ENCODE measurements around the gene CCDC158.

CCDC158 gene

GRCh38 chr4:76342803-76343202 lies 78.1 kb downstream of the CCDC158 start:
- in situ Hi-C loops (cut with HindIII; ENCODE audit: low pct_unique_long_range_greater_than_20kb, low sequenced_read_pairs), result no loop called here
- no peak for DNase-seq (ENCODE audit: low read depth in 1 of 2, low spot score in 1 of 2)
- TF ChIP-seq JUND (IDR thresholded peaks at IDR 0.05; ENCODE audit: low read depth), result no peak

- in situ Hi-C loops (cut with HindIII; ENCODE audit: low pct_unique_long_range_greater_than_20kb, low sequenced_read_pairs), result no loop called here
- TF ChIP-seq JUND (IDR thresholded peaks at IDR 0.05; ENCODE audit: low read depth), result no peak
- DNase-seq (ENCODE audit: low read depth in 1 of 2, low spot score in 1 of 2), result no peak
These were observed 78.8 kb downstream of the CCDC158 start for GRCh38 chr4:76342191-76342590.

- in situ Hi-C loops (cut with HindIII; ENCODE audit: low pct_unique_long_range_greater_than_20kb, low sequenced_read_pairs), result no loop called here
- DNase-seq (ENCODE audit: low read depth in 1 of 2, low spot score in 1 of 2), result no peak
- TF ChIP-seq JUND (IDR thresholded peaks at IDR 0.05; ENCODE audit: low read depth), result no peak
These were observed 79.9 kb downstream of the CCDC158 start for GRCh38 chr4:76341063-76341462.

- in situ Hi-C loops (cut with HindIII; ENCODE audit: low pct_unique_long_range_greater_than_20kb, low sequenced_read_pairs), result no loop called here
- TF ChIP-seq JUND (IDR thresholded peaks at IDR 0.05; ENCODE audit: low read depth), result no peak
- DNase-seq (ENCODE audit: low read depth in 1 of 2, low spot score in 1 of 2), result no peak
These were observed 81.6 kb downstream of the CCDC158 start for GRCh38 chr4:76339364-76339763.

- in situ Hi-C loops (cut with HindIII; ENCODE audit: low pct_unique_long_range_greater_than_20kb, low sequenced_read_pairs), result no loop called here
- TF ChIP-seq JUND (IDR thresholded peaks at IDR 0.05; ENCODE audit: low read depth), result no peak
- DNase-seq (ENCODE audit: low read depth in 1 of 2, low spot score in 1 of 2), result no peak
These were observed 86.1 kb downstream of the CCDC158 start for GRCh38 chr4:76334885-76335284.

GRCh38 chr4:76326515-76326914 lies 94.4 kb downstream of the CCDC158 start:
- no peak for DNase-seq (ENCODE audit: low read depth in 1 of 2, low spot score in 1 of 2)
- TF ChIP-seq JUND (IDR thresholded peaks at IDR 0.05; ENCODE audit: low read depth), result no peak
- in situ Hi-C loops (cut with HindIII; ENCODE audit: low pct_unique_long_range_greater_than_20kb, low sequenced_read_pairs), result no loop called here

- in situ Hi-C loops (cut with HindIII; ENCODE audit: low pct_unique_long_range_greater_than_20kb, low sequenced_read_pairs), result no loop called here
- no peak for DNase-seq (ENCODE audit: low read depth in 1 of 2, low spot score in 1 of 2)
- no peak for TF ChIP-seq JUND (IDR thresholded peaks at IDR 0.05; ENCODE audit: low read depth)
These were observed 95.9 kb downstream of the CCDC158 start for GRCh38 chr4:76325072-76325471.

- in situ Hi-C loops (cut with HindIII; ENCODE audit: low pct_unique_long_range_greater_than_20kb, low sequenced_read_pairs), result no loop called here
- DNase-seq (ENCODE audit: low read depth in 1 of 2, low spot score in 1 of 2), result no peak
- TF ChIP-seq JUND (IDR thresholded peaks at IDR 0.05; ENCODE audit: low read depth), result no peak
These were observed 98.7 kb downstream of the CCDC158 start for GRCh38 chr4:76322236-76322635.

GRCh38 chr4:76316131-76316530 lies 104.8 kb downstream of the CCDC158 start:
- TF ChIP-seq JUND (IDR thresholded peaks at IDR 0.05; ENCODE audit: low read depth), result no peak
- in situ Hi-C loops (cut with HindIII; ENCODE audit: low pct_unique_long_range_greater_than_20kb, low sequenced_read_pairs), result no loop called here
- DNase-seq (ENCODE audit: low read depth in 1 of 2, low spot score in 1 of 2), result no peak

GRCh38 chr4:76315267-76315918 lies 105.5 kb downstream of the CCDC158 start:
- no peak for TF ChIP-seq JUND (IDR thresholded peaks at IDR 0.05; ENCODE audit: low read depth)
- DNase-seq (ENCODE audit: low read depth in 1 of 2, low spot score in 1 of 2), result no peak
- in situ Hi-C loops (cut with HindIII; ENCODE audit: low pct_unique_long_range_greater_than_20kb, low sequenced_read_pairs), result no loop called here

GRCh38 chr4:76313547-76313946 lies 107.4 kb downstream of the CCDC158 start:
- no peak for DNase-seq (ENCODE audit: low read depth in 1 of 2, low spot score in 1 of 2)
- TF ChIP-seq JUND (IDR thresholded peaks at IDR 0.05; ENCODE audit: low read depth), result no peak
- in situ Hi-C loops (cut with HindIII; ENCODE audit: low pct_unique_long_range_greater_than_20kb, low sequenced_read_pairs), result no loop called here

- no peak for TF ChIP-seq JUND (IDR thresholded peaks at IDR 0.05; ENCODE audit: low read depth)
- in situ Hi-C loops (cut with HindIII; ENCODE audit: low pct_unique_long_range_greater_than_20kb, low sequenced_read_pairs), result no loop called here
- DNase-seq (ENCODE audit: low read depth in 1 of 2, low spot score in 1 of 2), result no peak
These were observed 108.5 kb downstream of the CCDC158 start for GRCh38 chr4:76312457-76312856.

- in situ Hi-C loops (cut with HindIII; ENCODE audit: low pct_unique_long_range_greater_than_20kb, low sequenced_read_pairs), result no loop called here
- DNase-seq (ENCODE audit: low read depth in 1 of 2, low spot score in 1 of 2), result no peak
- no peak for TF ChIP-seq JUND (IDR thresholded peaks at IDR 0.05; ENCODE audit: low read depth)
These were observed 109.0 kb downstream of the CCDC158 start for GRCh38 chr4:76311896-76312331.

GRCh38 chr4:76310683-76311082 lies 110.3 kb downstream of the CCDC158 start:
- in situ Hi-C loops (cut with HindIII; ENCODE audit: low pct_unique_long_range_greater_than_20kb, low sequenced_read_pairs), result no loop called here
- DNase-seq (ENCODE audit: low read depth in 1 of 2, low spot score in 1 of 2), result no peak

More at GRCh38 chr4:76310683-76311082, 110.3 kb downstream of the CCDC158 start:
- TF ChIP-seq JUND (IDR thresholded peaks at IDR 0.05; ENCODE audit: low read depth), result no peak
